NCI-H146 treated with DMSO at 0.1 percent for 48 hours (cell line): ENCODE measurements around the gene RTN4R.

Experiments
- DNase-seq: peaks from one replicate; lab custom pipeline; 2025; ENCODE audit not compliant: unreplicated experiment; lab: John Stamatoyannopoulos, UW

The RTN4R gene

DNA sequence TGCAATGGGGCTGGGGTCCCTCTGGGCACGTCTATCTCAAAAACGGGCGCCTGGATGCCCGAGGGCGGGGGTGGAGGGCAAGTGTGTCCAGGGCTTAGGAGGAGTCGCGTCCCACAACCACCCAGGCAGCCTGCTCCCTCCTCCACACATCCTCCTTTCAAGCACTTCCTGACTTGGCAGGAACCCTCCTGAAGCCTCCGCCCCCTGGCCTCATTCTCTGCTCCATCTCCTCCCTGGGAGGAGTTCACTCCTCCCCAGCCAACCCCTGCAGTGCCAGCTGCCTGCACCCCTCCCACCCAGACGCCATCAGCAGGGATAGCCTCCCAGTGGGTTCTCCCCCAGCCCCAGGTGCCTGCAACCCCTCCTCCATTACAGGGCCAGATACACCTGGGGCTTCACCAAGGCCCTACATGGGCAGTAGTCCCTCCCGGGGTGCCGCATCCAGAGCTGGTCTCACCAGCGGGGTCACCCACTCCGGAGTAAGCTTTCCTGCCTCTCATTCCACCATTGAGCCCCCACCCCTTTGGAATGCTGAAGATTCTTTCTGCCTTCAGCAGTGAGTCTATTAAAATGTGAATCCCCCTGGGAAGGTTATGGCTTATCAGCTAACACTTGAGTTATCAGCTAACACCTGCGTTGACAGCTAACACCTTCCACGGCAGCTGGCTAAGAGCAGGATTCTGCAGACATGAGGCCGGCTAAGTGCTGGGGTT is 24.4 kb downstream of the RTN4R start:
- DNase-seq: peak; percentile 90

DNA sequence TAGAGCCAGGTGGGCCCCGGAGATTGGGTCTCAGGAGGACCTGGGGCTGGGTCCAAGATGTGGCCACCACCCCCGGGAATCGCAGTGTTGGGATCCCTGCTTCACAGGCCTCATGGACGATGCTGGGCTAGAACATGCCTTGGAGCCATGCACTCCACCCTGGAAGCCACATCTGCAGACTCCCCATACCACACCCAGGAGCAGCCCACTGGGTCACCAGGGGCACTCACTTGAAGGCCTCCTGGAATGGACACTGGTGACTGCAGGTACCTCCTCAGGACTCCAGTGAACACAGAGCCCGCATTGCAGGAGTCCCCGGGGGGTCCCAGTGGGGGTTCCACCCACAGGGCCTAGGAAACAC is 25.0 kb downstream of the RTN4R start:
- DNase-seq: no peak

DNA sequence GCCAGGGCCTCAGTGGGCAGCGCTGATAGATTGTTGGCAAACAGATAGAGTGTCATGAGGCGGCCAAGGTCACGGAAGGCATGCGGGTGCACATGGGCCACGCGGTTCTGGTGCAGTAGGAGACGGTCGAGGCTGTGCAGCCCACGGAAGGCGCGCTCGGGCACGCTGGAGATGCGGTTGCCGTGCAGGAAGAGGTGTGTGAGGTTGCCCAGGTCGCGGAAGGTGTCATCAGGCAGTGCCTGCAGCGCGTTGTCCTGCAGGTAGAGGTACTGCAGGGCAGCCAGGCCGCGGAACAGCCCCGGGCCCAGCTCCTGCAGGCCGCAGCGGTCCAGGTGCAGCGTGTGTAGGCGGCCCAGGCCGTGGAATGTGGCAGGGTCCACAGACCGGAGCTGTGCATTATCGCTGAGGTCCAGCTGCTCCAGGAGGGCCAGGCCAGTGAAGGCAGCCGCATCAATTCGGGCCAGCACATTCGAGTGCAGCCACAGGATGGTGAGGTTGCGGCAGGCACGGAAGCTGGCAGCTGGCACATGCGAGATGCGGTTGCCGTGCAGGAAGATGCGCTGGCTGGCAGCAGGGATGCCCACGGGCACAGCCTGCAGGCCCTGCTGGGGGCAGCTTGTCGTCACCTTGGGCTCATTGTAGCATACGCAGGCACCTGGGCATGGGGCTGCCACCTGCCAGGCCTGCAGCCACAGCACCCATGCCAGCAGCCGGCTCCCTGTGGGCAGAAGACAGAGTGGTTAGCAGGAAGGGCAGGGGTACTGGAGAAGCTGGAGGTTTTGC is 25.5 kb downstream of the RTN4R start:
- DNase-seq: no peak

DNA sequence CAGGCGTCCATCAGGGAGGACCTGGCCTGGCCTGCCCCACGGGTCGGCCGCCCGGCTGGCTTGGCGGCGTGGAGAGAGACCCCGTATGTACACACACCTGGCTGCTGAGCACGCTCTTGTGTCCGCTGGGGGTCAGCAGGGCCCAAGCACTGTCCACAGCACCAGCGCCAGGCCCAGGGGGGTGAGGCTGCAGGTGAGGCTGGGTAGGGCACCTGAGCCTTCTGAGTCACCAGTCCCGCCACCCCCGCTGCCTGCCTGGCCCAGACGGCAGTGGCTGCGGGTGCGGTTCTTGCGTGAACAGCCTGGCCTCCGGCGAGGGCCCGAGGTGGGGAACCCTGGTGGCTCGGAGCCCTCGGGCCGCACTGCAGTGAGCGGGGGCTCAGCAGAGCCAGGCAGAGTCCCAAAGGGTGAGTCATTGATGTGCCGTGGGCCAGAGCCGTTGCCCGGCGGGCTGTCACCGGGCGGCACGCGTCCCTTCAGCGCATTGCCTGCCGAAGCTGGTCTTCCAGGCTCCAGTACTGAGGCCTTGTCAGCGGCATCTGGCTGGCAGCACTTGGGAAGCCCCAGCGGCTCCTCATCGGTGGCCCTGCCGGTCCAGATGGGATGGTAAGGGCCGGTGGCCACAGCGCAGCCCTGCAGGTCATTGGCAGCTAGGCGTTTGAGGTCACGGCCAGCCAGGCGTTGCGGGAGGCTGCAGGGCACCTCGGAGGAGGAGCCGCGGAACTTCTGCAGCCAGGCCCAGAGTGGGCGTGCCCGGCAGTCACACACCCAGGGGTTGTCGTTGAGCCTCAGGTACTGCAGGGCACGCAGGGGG is 26.3 kb downstream of the RTN4R start:
- no peak for DNase-seq

DNA sequence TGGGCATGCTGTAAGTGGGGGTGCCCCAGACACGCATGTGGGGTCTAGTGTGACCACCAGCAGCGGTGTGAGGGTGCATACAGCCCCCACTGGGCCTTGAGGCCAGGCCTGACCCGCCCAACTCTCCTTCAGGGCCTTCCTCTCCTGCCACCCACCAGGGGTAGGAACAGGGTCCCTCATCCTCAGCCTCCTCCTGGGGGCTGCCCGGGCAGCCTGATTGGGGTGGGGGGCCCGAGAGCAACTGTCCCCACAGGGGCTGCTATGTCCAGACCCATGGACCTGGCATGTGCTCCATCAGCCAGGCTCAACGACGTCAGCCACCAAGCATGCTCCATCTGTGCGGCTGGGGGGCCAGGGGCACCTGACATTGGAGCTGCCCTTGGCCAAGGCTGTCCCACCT is 27.2 kb downstream of the RTN4R start:
- DNase-seq: no peak

GRCh38 chr22:20240447-20240764 is 27.7 kb downstream of the RTN4R start:
- no peak for DNase-seq

DNA sequence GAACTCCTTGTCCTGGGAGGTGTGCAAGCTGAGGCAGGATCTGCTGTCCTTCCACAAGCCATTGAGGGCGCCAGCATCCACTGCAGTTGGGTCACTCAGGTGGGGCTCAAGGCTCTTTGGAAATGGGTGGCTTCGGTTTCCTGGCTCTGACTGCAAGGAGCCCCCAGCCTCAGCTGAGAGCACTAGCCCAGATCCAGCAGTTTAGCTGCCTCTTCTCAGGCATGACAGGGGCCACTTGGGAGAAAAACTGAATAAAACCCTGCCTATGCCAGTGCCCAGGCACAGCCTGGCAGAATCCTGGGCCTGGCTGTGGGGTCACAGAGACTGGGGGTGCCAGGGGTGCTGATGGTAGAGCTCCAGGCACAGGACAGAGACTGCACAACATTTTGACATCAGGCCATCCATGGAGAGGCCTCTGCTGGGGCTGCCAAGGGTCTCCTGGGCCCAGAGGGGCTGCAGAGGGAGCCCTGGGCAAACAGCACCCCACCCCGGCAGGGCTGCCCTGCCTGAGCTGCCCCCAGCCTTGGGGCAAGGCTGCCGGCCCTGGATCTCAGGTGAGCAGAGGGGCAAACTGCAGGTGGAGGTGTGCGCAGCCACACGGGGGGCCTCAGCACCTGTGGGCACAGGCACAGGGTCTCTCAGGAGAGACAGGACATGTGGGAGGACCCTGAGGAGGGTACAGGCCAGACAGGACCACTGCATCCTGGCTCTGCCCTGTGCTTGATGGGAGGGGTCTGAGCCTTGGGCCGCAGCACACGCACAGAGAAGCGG is 28.3 kb downstream of the RTN4R start:
- DNase-seq: no peak

DNA sequence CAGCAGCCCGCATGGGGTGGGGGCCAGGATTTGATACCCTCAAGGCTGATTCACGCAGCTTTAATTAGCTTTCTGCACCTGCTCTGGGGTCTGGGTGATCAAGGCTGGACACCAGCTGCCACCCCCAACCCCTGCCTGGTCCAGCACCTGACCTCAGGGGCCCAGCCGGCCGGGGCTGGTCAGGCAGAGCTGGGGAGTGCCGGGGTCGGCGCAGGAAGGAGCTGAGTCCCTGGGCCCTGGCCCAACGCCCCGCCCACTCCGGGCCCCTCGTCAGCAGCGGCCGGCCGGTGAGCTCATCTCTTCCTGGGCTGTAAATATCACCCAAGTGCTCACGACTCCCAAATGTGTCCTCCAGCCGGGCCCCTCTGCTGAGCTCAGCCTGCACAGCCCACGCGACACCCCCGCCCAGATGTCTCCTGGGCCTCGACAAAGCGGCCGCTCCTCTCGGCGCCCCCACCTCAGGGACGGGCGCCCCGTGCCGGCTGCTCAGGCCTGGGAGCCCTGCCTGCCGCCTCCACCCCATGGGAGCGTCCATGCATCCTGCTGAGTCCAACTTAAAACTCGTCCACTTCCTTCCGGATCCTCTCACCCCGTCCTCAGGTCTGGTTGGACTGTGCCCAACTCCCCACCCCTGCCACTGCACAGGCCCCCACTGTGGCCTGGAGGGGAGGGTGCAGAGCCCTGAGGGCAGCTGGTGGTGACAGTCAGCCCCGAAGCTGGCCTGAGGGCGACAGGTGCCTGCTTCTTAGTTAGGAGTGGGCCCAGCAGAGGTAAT is 29.0 kb downstream of the RTN4R start:
- peak; percentile 8 for DNase-seq

DNA sequence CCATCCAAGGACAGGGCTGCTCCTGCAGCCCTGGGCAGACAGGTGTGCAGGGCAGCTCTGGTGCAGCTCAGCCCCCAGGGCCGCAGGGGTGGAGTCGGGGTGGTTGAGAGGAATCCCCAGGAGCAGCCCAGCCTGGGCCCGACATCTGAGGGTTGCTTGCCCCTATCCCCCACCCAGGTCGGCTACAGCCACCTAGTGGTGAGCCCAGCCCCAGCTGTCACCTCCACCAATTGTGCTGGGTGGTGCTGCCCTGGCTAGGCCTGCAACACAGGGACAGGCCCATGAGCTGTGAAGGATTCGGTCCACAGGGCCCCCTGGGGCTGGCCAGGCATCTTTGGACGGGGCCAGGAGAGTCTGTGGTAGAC is 29.6 kb downstream of the RTN4R start:
- DNase-seq: peak; percentile 8

- DNase-seq: no peak
Observed at GRCh38 chr22:20237480-20238440, 30.4 kb downstream of the RTN4R start.

GRCh38 chr22:20236052-20236717 is 31.9 kb downstream of the RTN4R start:
- no peak for DNase-seq

- DNase-seq: no peak
Observed at GRCh38 chr22:20235389-20235991, 32.6 kb downstream of the RTN4R start.

GRCh38 chr22:20234760-20235388 is 33.2 kb downstream of the RTN4R start:
- DNase-seq: no peak

GRCh38 chr22:20234314-20234682 is 33.8 kb downstream of the RTN4R start:
- no peak for DNase-seq

- no peak for DNase-seq
Observed at GRCh38 chr22:20233351-20234313, 34.5 kb downstream of the RTN4R start.

GRCh38 chr22:20232781-20233180 is 35.3 kb downstream of the RTN4R start:
- no peak for DNase-seq

DNA sequence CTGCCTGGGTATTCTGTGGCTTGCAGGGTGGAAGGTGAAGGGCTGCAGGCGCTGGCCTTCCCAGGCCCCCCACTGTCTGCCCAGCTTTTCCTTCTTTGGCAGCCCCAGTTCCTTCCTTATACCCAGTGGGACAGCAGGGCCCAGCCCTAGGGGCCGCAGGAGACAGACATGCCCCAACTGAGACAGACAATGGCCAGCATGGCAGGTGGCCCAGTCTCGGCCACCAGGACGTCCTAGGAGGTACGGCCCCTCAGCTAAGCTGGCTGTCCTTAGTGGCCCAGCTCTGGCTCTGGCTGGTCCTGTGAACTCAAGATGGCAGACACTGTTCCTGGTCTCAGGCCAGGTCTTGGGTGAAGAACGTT is 35.9 kb downstream of the RTN4R start:
- DNase-seq: no peak
